GM23338 (cell line): ENCODE measurements around the gene MPPED1. TPM values are rescaled to one million over a fixed set of nuclear protein-coding genes. Genes with fewer than 3 reads are reported as not detected.

ENCODE experiments used
- ATAC-seq: fragments of 200-7000 bp; cut with Tn5 transposase; 3 replicates; pipeline ENCODE4 v1.9.1; 2020
- DNase-seq: peaks from one replicate; pipeline ENCODE4 v3.0.0-alpha.2; 2015; ENCODE audit warnings: low spot score
- H2AFZ ChIP-seq: fragments of 200-600 bp; sonication (generic); 2 replicates; pipeline ENCODE4 v1.8.0; 2016; ENCODE audit warnings: antibody characterized with exemption, mild to moderate bottlenecking, moderate library complexity
- H3F3A ChIP-seq: fragments of 200-600 bp; sonication (generic); replicated peaks from 2 replicates; pipeline ENCODE4 v1.8.0; 2017; ENCODE audit warnings: antibody characterized with exemption, mixed run types, low read depth
- H3K27ac ChIP-seq: fragments of 200-600 bp; sonication (generic); 2 replicates; pipeline ENCODE4 v1.6.1; 2016; ENCODE audit warnings: low read depth
- H3K27me3 ChIP-seq: fragments of 200-600 bp; sonication (generic); 2 replicates; pipeline ENCODE4 v1.8.0; 2016; ENCODE audit warnings: mild to moderate bottlenecking, mixed run types, moderate library complexity; ENCODE audit not compliant: insufficient read depth
- H3K36me3 ChIP-seq: fragments of 200-600 bp; sonication (generic); 2 replicates; pipeline ENCODE4 v1.8.0; 2016; ENCODE audit warnings: mild to moderate bottlenecking; ENCODE audit not compliant: insufficient read depth
- H3K4me1 ChIP-seq: fragments of 200-600 bp; sonication (generic); 2 replicates; pipeline ENCODE4 v1.8.0; 2016; ENCODE audit warnings: mild to moderate bottlenecking, moderate library complexity; ENCODE audit not compliant: insufficient read depth
- H3K4me2 ChIP-seq: fragments of 200-600 bp; sonication (generic); 2 replicates; pipeline ENCODE4 v1.7.1; 2017; ENCODE audit warnings: mixed run types
- H3K4me3 ChIP-seq: fragments of 200-600 bp; sonication (generic); 2 replicates; pipeline ENCODE4 v1.6.1; 2016; ENCODE audit warnings: mixed run types
- H3K79me2 ChIP-seq: fragments of 200-600 bp; sonication (generic); replicated peaks from 2 replicates; pipeline ENCODE4 v1.8.0; 2017; ENCODE audit warnings: mild to moderate bottlenecking; ENCODE audit not compliant: insufficient read depth
- H3K9me2 ChIP-seq: fragments of 200-600 bp; sonication (generic); 2 replicates; pipeline ENCODE4 v1.8.0; 2017; ENCODE audit not compliant: insufficient read depth
- H4K20me1 ChIP-seq: fragments of 200-600 bp; sonication (generic); replicated peaks from 2 replicates; pipeline ENCODE4 v1.8.0; 2017; ENCODE audit warnings: mild to moderate bottlenecking; ENCODE audit not compliant: insufficient read depth
- H3K27ac Mint-ChIP-seq: 2 replicates; pipeline ENCODE4 v1.8.0; 2020; ENCODE audit warnings: inconsistent platforms, mild to moderate bottlenecking, moderate library complexity, mixed read lengths
- H3K27me3 Mint-ChIP-seq: 3 replicates; pipeline ENCODE4 v1.8.0; 2022; ENCODE audit warnings: low read depth, mild to moderate bottlenecking, moderate library complexity, mixed read lengths, inconsistent platforms; ENCODE audit not compliant: insufficient read depth, poor library complexity
- H3K36me3 Mint-ChIP-seq: 3 replicates; pipeline ENCODE4 v1.8.0; 2021; ENCODE audit warnings: low read depth, mild to moderate bottlenecking, inconsistent platforms, moderate library complexity, mixed read lengths
- H3K4me1 Mint-ChIP-seq: 3 replicates; pipeline ENCODE4 v1.8.0; 2020; ENCODE audit warnings: mild to moderate bottlenecking, inconsistent platforms, mixed read lengths
- H3K4me3 Mint-ChIP-seq: 3 replicates; pipeline ENCODE4 v1.8.0; 2021; ENCODE audit warnings: moderate library complexity, mild to moderate bottlenecking, inconsistent platforms, mixed read lengths
- H3K9me3 Mint-ChIP-seq: 3 replicates; pipeline ENCODE4 v1.8.0; 2020; ENCODE audit warnings: moderate library complexity, mild to moderate bottlenecking, inconsistent platforms, mixed read lengths
- CREB1 ChIP-seq: fragments of 250-450 bp; sonication (Bioruptor Pico); IDR thresholded peaks from 2 replicates; pipeline ENCODE4 v1.5.0; 2020; ENCODE audit warnings: low read depth, mild to moderate bottlenecking, moderate library complexity
- EZH2 ChIP-seq: fragments of 200-600 bp; sonication (generic); IDR thresholded peaks from one replicate; pipeline ENCODE4 v1.8.0; 2017; ENCODE audit warnings: antibody characterized with exemption, mild to moderate bottlenecking, low read depth; ENCODE audit not compliant: unreplicated experiment
- EZH2phosphoT487 ChIP-seq: fragments of 200-600 bp; sonication (generic); IDR thresholded peaks from one replicate; pipeline ENCODE4 v1.8.1; 2018; ENCODE audit warnings: antibody characterized with exemption; ENCODE audit not compliant: unreplicated experiment
- JUNB ChIP-seq: IDR thresholded peaks from one replicate; pipeline ENCODE4 v1.6.1; 2016; ENCODE audit warnings: antibody characterized with exemption; ENCODE audit not compliant: unreplicated experiment
- NANOG ChIP-seq: IDR thresholded peaks from 2 replicates; pipeline ENCODE4 v1.6.1; 2016; ENCODE audit warnings: antibody characterized with exemption, borderline replicate concordance
- POLR2AphosphoS5 ChIP-seq: IDR thresholded peaks from 2 replicates; pipeline ENCODE4 v1.6.1; 2016; ENCODE audit warnings: antibody characterized with exemption, low read depth
- STAT1 ChIP-seq: IDR thresholded peaks from one replicate; pipeline ENCODE4 v1.6.1; 2016; ENCODE audit warnings: antibody characterized with exemption; ENCODE audit not compliant: unreplicated experiment
- ZNF114 ChIP-seq: fragments of 250-450 bp; sonication (Bioruptor Pico); IDR thresholded peaks from 2 replicates; pipeline ENCODE4 v1.5.0; 2020; ENCODE audit warnings: mild to moderate bottlenecking, moderate library complexity
- ZNF331 ChIP-seq: fragments of 250-450 bp; sonication (Bioruptor Pico); IDR thresholded peaks from 2 replicates; pipeline ENCODE4 v1.5.0; 2020; ENCODE audit warnings: low read depth, mild to moderate bottlenecking, moderate library complexity
- polyA plus RNA-seq: library from polyadenylated mRNA; unstranded; fragments of >200 nt; fragmentation: Nextera tagmentation; extraction: Ambion mirVana; gene quantifications from 2 replicates; pipeline ENCODE4 v1.2.1, GENCODE V29; 2016
- total RNA-seq: library from RNA; depleted of rRNA; stranded (reverse); fragments of >200 nt; shearing (Covaris generic); gene quantifications from 2 replicates; pipeline ENCODE4 v1.2.3, GENCODE V29; 2014
- TF ChIP-seq, protein P1 (sequence below): IDR thresholded peaks from one replicate; pipeline ENCODE4 v1.6.1; 2018; ENCODE audit warnings: antibody characterized with exemption; ENCODE audit not compliant: unreplicated experiment
- TF ChIP-seq, protein P2 (sequence below): fragments of 250-450 bp; sonication (Bioruptor Pico); IDR thresholded peaks from 2 replicates; pipeline ENCODE4 v1.5.0; 2020; ENCODE audit warnings: mild to moderate bottlenecking, moderate library complexity
- TF ChIP-seq, protein P3 (sequence below): IDR thresholded peaks from 2 replicates; pipeline ENCODE4 v1.6.1; 2016; ENCODE audit warnings: antibody characterized with exemption
- TF ChIP-seq, protein P4 (sequence below), 2 experiments: fragments of 200-600 bp in 1 of 2; sonication (generic) in 1 of 2; conservative IDR thresholded peaks; 2 replicates each; pipeline versions ENCODE4 v1.5.1 to v1.6.1; 2016 to 2017; ENCODE audit warnings: antibody characterized with exemption in 2 of 2, low read depth in 2 of 2, mild to moderate bottlenecking in 2 of 2, moderate library complexity in 1 of 2

MPPED1 gene
- total and polyA plus RNA-seq, 2 experiments from 2014 or later: 0.56 TPM; not detected in 1

DNA sequence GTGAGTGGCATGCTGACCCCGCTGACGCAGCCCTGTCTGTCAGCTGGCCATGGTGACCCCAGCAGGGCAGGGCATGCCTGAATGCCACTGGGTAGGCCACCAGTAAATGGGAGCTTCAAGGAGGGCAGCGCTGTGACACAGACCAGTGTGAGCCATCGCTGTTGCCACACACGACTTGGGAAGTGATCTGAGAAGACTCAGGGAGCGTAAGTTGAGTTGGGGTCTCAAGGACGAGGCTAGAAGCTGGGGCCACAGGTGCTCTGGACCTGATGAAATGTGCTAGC is 28.2 kb downstream of the MPPED1 start:
- Mint-ChIP-seq H3K27me3 (peaks cover 3% of the 10 kb centered on the region), H3K36me3 (no peaks in the 10 kb centered on the region), H3K4me3 (no peak overlapping the region), H3K9me3 (no peaks in the 10 kb centered on the region), H3K27ac (no peak overlapping the region), H3K4me1 (peaks cover 16% of the 10 kb centered on the region)
- no peak overlapping the region for H3K4me2 ChIP-seq
- H3K36me3 ChIP-seq: no peaks in the 10 kb centered on the region
- H3K27ac ChIP-seq: no peak overlapping the region
- no peaks in the 10 kb centered on the region for H3K9me2 ChIP-seq
- H3K4me3 ChIP-seq: no peak overlapping the region
- H2AFZ ChIP-seq: no peak overlapping the region
- H3K79me2 ChIP-seq: no peaks in the 10 kb centered on the region
- DNase-seq: no peak
- no peaks in the 10 kb centered on the region for H3F3A ChIP-seq
- no peaks in the 10 kb centered on the region for H3K27me3 ChIP-seq
- no peaks in the 10 kb centered on the region for H3K4me1 ChIP-seq
- H4K20me1 ChIP-seq: no peaks in the 10 kb centered on the region
- TF ChIP-seq EZH2 (no peak), NANOG (no peak), POLR2AphosphoS5 (no peak), STAT1 (no peak), JUNB (no peak), EZH2phosphoT487 (no peak), ZNF114 (no peak), ZNF331 (CRISPR knock-in tag) (no peak), CREB1 (no peak)
- TF ChIP-seq, protein P1, sequence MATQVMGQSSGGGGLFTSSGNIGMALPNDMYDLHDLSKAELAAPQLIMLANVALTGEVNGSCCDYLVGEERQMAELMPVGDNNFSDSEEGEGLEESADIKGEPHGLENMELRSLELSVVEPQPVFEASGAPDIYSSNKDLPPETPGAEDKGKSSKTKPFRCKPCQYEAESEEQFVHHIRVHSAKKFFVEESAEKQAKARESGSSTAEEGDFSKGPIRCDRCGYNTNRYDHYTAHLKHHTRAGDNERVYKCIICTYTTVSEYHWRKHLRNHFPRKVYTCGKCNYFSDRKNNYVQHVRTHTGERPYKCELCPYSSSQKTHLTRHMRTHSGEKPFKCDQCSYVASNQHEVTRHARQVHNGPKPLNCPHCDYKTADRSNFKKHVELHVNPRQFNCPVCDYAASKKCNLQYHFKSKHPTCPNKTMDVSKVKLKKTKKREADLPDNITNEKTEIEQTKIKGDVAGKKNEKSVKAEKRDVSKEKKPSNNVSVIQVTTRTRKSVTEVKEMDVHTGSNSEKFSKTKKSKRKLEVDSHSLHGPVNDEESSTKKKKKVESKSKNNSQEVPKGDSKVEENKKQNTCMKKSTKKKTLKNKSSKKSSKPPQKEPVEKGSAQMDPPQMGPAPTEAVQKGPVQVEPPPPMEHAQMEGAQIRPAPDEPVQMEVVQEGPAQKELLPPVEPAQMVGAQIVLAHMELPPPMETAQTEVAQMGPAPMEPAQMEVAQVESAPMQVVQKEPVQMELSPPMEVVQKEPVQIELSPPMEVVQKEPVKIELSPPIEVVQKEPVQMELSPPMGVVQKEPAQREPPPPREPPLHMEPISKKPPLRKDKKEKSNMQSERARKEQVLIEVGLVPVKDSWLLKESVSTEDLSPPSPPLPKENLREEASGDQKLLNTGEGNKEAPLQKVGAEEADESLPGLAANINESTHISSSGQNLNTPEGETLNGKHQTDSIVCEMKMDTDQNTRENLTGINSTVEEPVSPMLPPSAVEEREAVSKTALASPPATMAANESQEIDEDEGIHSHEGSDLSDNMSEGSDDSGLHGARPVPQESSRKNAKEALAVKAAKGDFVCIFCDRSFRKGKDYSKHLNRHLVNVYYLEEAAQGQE: no peak
- TF ChIP-seq, protein P2, sequence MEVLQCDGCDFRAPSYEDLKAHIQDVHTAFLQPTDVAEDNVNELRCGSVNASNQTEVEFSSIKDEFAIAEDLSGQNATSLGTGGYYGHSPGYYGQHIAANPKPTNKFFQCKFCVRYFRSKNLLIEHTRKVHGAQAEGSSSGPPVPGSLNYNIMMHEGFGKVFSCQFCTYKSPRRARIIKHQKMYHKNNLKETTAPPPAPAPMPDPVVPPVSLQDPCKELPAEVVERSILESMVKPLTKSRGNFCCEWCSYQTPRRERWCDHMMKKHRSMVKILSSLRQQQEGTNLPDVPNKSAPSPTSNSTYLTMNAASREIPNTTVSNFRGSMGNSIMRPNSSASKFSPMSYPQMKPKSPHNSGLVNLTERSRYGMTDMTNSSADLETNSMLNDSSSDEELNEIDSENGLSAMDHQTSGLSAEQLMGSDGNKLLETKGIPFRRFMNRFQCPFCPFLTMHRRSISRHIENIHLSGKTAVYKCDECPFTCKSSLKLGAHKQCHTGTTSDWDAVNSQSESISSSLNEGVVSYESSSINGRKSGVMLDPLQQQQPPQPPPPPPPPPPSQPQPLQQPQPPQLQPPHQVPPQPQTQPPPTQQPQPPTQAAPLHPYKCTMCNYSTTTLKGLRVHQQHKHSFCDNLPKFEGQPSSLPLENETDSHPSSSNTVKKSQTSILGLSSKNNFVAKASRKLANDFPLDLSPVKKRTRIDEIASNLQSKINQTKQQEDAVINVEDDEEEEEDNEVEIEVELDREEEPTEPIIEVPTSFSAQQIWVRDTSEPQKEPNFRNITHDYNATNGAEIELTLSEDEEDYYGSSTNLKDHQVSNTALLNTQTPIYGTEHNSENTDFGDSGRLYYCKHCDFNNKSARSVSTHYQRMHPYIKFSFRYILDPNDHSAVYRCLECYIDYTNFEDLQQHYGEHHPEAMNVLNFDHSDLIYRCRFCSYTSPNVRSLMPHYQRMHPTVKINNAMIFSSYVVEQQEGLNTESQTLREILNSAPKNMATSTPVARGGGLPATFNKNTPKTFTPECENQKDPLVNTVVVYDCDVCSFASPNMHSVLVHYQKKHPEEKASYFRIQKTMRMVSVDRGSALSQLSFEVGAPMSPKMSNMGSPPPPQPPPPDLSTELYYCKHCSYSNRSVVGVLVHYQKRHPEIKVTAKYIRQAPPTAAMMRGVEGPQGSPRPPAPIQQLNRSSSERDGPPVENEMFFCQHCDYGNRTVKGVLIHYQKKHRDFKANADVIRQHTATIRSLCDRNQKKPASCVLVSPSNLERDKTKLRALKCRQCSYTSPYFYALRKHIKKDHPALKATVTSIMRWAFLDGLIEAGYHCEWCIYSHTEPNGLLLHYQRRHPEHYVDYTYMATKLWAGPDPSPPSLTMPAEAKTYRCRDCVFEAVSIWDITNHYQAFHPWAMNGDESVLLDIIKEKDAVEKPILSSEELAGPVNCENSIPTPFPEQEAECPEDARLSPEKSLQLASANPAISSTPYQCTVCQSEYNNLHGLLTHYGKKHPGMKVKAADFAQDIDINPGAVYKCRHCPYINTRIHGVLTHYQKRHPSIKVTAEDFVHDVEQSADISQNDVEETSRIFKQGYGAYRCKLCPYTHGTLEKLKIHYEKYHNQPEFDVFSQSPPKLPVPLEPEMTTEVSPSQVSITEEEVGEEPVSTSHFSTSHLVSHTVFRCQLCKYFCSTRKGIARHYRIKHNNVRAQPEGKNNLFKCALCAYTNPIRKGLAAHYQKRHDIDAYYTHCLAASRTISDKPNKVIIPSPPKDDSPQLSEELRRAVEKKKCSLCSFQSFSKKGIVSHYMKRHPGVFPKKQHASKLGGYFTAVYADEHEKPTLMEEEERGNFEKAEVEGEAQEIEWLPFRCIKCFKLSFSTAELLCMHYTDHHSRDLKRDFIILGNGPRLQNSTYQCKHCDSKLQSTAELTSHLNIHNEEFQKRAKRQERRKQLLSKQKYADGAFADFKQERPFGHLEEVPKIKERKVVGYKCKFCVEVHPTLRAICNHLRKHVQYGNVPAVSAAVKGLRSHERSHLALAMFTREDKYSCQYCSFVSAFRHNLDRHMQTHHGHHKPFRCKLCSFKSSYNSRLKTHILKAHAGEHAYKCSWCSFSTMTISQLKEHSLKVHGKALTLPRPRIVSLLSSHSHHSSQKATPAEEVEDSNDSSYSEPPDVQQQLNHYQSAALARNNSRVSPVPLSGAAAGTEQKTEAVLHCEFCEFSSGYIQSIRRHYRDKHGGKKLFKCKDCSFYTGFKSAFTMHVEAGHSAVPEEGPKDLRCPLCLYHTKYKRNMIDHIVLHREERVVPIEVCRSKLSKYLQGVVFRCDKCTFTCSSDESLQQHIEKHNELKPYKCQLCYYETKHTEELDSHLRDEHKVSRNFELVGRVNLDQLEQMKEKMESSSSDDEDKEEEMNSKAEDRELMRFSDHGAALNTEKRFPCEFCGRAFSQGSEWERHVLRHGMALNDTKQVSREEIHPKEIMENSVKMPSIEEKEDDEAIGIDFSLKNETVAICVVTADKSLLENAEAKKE (CRISPR knock-in tag): no peak
- TF ChIP-seq, protein P3, sequence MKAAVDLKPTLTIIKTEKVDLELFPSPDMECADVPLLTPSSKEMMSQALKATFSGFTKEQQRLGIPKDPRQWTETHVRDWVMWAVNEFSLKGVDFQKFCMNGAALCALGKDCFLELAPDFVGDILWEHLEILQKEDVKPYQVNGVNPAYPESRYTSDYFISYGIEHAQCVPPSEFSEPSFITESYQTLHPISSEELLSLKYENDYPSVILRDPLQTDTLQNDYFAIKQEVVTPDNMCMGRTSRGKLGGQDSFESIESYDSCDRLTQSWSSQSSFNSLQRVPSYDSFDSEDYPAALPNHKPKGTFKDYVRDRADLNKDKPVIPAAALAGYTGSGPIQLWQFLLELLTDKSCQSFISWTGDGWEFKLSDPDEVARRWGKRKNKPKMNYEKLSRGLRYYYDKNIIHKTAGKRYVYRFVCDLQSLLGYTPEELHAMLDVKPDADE: no peak
- TF ChIP-seq, protein P4, sequence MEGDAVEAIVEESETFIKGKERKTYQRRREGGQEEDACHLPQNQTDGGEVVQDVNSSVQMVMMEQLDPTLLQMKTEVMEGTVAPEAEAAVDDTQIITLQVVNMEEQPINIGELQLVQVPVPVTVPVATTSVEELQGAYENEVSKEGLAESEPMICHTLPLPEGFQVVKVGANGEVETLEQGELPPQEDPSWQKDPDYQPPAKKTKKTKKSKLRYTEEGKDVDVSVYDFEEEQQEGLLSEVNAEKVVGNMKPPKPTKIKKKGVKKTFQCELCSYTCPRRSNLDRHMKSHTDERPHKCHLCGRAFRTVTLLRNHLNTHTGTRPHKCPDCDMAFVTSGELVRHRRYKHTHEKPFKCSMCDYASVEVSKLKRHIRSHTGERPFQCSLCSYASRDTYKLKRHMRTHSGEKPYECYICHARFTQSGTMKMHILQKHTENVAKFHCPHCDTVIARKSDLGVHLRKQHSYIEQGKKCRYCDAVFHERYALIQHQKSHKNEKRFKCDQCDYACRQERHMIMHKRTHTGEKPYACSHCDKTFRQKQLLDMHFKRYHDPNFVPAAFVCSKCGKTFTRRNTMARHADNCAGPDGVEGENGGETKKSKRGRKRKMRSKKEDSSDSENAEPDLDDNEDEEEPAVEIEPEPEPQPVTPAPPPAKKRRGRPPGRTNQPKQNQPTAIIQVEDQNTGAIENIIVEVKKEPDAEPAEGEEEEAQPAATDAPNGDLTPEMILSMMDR (conservative IDR thresholded peaks at IDR 0.05; ENCODE audit: low read depth in 2 of 2): no peak
- ATAC-seq: no peak
